HUES6 (cell line): ENCODE measurements around the gene GJA4.
"Not testable (repeated sequence)": the region's sequence is repeated elsewhere in the genome, so short reads cannot be mapped to it uniquely, and the experiment has no call there.

ENCODE experiments used
- H3K27ac ChIP-seq: 2 replicates; pipeline ENCODE4 v1.7.0; 2013; ENCODE audit warnings: low read depth, mild to moderate bottlenecking, low read length, inconsistent platforms
- H3K27me3 ChIP-seq: 2 replicates; pipeline ENCODE4 v1.6.1; 2013; ENCODE audit warnings: low read length; ENCODE audit not compliant: control insufficient read depth, insufficient read depth
- H3K36me3 ChIP-seq: 2 replicates; pipeline ENCODE4 v1.6.1; 2013; ENCODE audit warnings: low read length; ENCODE audit not compliant: control insufficient read depth, insufficient read depth
- H3K4me1 ChIP-seq: 2 replicates; pipeline ENCODE4 v1.6.1; 2013; ENCODE audit warnings: low read length; ENCODE audit not compliant: control insufficient read depth, insufficient read depth
- H3K4me3 ChIP-seq: 2 replicates; pipeline ENCODE4 v1.5.1; 2013; ENCODE audit warnings: low read depth, low read length
- H3K9ac ChIP-seq: one replicate; pipeline ENCODE4 v1.6.1; 2013; ENCODE audit warnings: mild to moderate bottlenecking, low read length
- H3K9me3 ChIP-seq: 2 replicates; pipeline ENCODE4 v1.6.1; 2013; ENCODE audit warnings: low read depth, low read length; ENCODE audit not compliant: control insufficient read depth, insufficient read depth

The GJA4 gene

DNA sequence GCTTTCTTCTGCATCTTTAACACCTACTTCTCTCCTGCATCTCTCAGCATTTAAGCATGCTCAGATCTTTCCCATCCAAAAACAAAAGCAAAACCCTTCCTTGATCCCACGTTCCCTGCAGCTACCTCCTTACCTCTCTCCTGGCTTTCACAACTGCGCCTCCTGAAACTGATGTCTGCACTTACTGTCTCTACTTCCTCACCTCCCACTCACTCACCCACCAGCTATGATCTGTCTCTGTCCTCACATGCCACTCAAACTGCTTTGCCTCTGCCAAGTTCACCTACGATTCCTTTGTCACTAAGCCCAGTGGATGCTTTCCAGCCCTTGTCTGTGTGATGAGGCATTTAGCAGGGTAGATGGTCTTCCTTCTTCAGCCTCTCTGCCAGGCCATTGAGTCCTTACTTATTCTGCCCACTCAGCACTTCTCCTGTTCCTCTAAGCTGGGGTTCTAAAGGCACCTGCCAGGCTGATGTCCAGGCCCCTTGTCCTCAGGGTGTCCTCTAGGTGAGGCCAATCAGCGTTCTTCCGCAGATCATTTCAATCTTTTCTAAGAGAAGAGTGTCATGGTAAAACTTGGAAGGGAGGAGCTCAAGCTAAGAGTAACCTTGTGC, 21.8 kb upstream of the GJA4 start:
- H3K4me3 ChIP-seq: no peak overlapping the region
- H3K36me3 ChIP-seq: no peaks in the 10 kb centered on the region
- no peak overlapping the region for H3K9ac ChIP-seq
- H3K9me3 ChIP-seq: no peaks in the 10 kb centered on the region
- H3K27me3 ChIP-seq: no peaks in the 10 kb centered on the region
- no peak overlapping the region for H3K27ac ChIP-seq
- peaks cover 7% of the 10 kb centered on the region; the same call in 1 of the 2 replicates for H3K4me1 ChIP-seq

DNA sequence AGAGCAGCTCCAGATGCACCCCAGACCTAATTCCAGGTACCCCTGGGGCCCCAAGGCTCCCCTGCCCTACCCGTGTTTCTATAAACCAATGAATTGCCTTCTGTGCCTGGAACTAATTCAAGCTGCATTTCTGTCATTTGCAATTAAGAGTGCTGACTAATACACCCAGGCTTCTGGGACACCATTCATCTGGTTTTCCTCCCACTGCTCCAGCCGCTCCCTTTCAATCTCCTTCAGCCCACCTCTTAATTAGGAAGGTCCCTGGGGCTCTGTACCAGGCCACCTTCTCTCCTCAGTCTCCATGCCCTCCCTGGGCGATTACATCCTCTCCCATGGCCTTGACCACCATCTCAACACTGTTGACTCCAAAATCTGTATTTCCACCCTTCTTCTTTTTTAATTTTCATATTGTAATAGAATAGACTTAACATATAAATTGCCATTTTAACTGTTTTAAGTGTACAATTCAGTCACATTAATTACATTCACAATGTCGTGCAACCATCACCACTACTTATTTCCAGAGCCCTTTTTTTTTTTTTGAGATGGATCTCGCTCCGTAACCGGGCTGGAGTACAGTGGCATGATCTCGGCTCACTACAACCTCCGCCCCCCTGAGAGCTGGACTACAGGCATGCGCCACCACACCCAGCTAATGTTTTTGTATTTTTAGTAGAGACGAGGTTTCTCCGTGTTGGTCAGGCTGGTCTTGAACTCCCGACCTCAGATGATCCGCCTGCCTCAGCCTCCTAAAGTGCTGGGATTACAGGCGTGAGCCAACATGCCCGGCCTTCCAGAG, 21.0 kb upstream of the GJA4 start:
- Histone ChIP-seq H3K9ac (no peak overlapping the region), H3K4me1 (peaks cover 10% of the 10 kb centered on the region; the same call in 1 of the 2 replicates), H3K27ac (no peak overlapping the region), H3K9me3 (no peaks in the 10 kb centered on the region), H3K4me3 (no peak overlapping the region), H3K36me3 (no peaks in the 10 kb centered on the region), H3K27me3 (no peaks in the 10 kb centered on the region)

DNA sequence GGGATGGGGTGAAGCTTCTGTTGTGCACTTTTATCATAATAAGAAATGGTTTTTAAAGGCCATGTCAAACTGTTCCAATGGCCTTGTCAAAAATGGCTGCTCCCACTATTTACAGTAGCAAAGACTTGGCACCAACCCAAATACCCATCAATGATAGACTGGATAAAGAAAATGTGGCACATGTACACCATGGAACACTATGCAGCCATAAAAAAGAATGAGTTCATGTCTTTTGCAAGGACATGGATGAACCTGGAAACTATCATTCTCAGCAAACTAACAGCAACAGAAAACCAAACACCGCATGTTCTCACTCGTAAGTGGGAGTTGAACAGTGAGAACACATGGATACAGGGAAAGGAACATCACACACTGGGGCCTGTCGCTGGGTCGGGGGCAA, 19.7 kb upstream of the GJA4 start:
- not testable (repeated sequence) for H3K36me3 ChIP-seq, H3K9ac ChIP-seq, H3K4me3 ChIP-seq, H3K27me3 ChIP-seq, H3K27ac ChIP-seq, H3K9me3 ChIP-seq
- peaks cover 11% of the 10 kb centered on the region; the same call in 1 of the 2 replicates for H3K4me1 ChIP-seq

DNA sequence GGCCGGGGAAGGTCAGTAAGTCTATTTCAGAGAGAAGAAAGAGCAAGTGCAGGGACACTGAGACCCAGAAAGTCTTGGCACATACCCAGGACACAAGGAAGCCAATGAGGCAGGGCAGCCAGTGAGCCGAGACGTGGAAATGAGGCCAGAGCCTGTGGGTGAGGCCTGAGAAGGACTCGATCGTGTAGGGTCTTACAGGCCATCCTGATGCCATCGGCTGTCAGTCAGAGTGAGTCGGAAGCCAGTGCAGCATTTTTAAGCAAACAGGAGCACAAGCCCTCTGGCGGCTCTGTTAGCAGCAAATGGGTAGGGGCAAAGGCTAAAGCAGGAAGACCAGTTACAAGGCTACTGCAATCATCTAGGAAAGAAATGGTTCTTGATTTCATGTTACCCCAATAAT, 17.8 kb upstream of the GJA4 start:
- Histone ChIP-seq H3K4me3 (no peak overlapping the region), H3K36me3 (no peaks in the 10 kb centered on the region), H3K9ac (no peak overlapping the region), H3K4me1 (peaks cover 11% of the 10 kb centered on the region; the same call in 1 of the 2 replicates), H3K27me3 (peaks cover 6% of the 10 kb centered on the region; the same call in 1 of the 2 replicates), H3K27ac (no peak overlapping the region), H3K9me3 (no peaks in the 10 kb centered on the region)

DNA sequence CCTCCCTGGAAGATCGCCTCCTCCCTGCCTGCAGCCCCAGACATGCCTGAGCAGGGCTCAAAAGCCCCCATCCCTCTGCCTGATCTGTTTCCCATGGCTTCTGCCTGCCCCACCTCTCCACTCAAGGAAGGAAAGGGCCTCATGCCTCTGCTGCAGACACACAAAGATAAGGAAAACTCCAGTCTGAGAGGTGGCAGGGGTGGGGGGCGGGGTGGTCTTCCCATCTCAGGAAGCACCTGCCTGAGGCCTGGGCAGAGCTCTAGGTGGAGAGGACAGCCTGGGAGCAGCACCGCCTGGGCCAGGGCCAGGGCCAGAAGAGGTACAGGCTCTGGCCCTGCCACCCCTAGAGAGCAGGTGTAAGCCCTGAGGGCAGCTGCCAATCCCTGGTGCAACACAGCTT, 15.9 kb upstream of the GJA4 start:
- H3K27ac ChIP-seq: no peak overlapping the region
- no peaks in the 10 kb centered on the region for H3K9me3 ChIP-seq
- no peak overlapping the region for H3K4me3 ChIP-seq
- no peak overlapping the region for H3K9ac ChIP-seq
- no peaks in the 10 kb centered on the region for H3K36me3 ChIP-seq
- H3K4me1 ChIP-seq: peaks cover 4% of the 10 kb centered on the region; the same call in 1 of the 2 replicates
- H3K27me3 ChIP-seq: peaks cover 26% of the 10 kb centered on the region

DNA sequence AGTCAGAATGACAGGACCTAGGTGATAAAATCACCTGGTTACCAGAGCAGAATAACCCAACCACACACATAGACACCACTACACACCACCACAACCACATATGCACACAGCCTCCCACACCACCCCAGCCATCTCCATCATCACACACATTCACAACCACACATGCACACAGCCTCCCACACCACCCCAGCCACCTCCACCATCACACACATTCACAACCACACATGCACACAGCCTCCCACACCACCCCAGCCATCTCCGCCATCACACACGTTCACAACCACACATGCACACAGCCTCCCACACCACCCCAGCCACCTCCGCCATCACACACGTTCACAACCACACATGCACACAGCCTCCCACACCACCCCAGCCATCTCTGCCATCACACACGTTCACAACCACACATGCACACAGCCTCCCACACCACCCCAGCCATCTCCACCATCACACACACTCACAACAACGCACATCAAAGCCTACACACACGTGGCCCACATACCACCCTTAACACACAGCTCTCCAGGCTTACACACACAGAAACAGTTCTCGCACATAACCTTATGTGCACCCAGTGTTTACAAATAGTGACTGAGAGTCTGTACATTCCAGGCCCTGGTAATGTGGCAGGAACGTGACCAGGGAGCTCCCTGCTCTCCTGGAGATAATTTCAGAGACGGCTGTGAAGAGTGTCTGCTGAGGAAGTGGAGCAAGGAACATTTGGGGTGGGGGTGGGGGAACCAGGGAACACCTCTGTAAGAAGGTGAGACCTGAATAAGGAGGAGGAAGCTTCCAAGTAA, 15.1 kb upstream of the GJA4 start:
- no peak overlapping the region for H3K9ac ChIP-seq
- no peaks in the 10 kb centered on the region for H3K9me3 ChIP-seq
- peaks cover 34% of the 10 kb centered on the region for H3K27me3 ChIP-seq
- H3K4me3 ChIP-seq: no peak overlapping the region
- peaks cover 4% of the 10 kb centered on the region; the same call in 1 of the 2 replicates for H3K4me1 ChIP-seq
- no peak overlapping the region for H3K27ac ChIP-seq
- no peaks in the 10 kb centered on the region for H3K36me3 ChIP-seq

DNA sequence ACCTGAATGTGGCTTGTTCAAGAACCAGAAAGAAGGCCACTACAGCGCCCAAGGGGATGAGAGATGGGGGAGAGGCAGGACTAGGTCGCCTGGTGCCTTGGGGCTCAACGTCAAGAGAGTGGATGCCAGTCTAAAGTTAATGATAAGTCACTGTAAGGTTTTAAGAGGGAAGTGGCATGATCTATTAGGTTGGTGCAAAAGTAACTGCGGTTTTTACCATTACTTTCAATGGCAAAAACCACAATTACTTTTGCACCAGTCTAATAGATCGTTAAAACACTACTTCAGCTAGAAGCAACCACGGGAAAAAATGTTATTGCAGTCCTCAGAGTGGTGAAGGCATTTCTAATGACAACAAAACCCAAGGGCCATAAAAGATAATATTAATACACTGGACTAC, 14.4 kb upstream of the GJA4 start:
- no peaks in the 10 kb centered on the region for H3K9me3 ChIP-seq
- H3K4me1 ChIP-seq: peaks cover 4% of the 10 kb centered on the region; the same call in 1 of the 2 replicates
- no peaks in the 10 kb centered on the region for H3K36me3 ChIP-seq
- peaks cover 38% of the 10 kb centered on the region for H3K27me3 ChIP-seq
- no peak overlapping the region for H3K9ac ChIP-seq
- no peak overlapping the region for H3K27ac ChIP-seq
- H3K4me3 ChIP-seq: no peak overlapping the region

DNA sequence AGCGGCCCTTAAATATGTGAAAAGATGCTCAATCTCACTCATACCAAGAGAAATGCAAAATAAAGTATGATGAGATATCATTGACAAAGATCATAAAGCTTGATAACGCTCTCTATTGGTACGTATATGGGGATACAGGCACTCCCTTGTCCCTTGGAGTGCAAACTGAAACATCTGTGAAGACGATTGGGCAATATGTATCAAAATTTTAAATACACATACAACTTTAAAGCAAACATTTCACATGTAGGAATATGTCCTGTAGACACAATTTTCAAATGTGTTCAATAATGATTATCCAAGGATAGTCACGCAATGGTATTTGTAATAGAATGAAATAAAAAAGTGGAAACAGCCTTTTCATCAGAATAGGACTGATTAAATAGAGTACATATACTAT, 13.8 kb upstream of the GJA4 start:
- peaks cover 4% of the 10 kb centered on the region; the same call in 1 of the 2 replicates for H3K4me1 ChIP-seq
- no peak overlapping the region for H3K4me3 ChIP-seq
- no peak overlapping the region for H3K9ac ChIP-seq
- no peak overlapping the region for H3K27ac ChIP-seq
- no peaks in the 10 kb centered on the region for H3K36me3 ChIP-seq
- H3K27me3 ChIP-seq: peaks cover 39% of the 10 kb centered on the region
- no peaks in the 10 kb centered on the region for H3K9me3 ChIP-seq

DNA sequence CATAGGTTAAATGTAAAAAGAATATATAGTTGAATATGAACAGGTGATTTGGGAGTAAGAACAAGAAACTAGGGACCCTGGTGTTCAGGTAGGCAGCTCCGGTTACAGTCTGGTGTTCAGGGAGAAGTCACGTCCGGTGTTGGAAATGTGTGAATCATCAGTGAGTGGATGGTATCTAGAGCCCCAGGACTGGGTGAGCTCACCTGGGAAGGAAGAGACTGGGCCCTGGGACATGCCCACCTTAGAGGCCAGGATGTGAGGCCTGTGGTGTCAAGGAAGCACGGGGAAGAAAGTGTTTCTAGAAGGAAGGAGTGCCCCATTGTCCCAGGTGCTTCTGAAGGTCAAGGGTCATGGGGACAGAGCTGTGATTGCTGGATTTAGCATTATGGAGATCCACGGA, 13.3 kb upstream of the GJA4 start:
- H3K9ac ChIP-seq: no peak overlapping the region
- peaks cover 4% of the 10 kb centered on the region; the same call in 1 of the 2 replicates for H3K4me1 ChIP-seq
- H3K9me3 ChIP-seq: no peaks in the 10 kb centered on the region
- no peaks in the 10 kb centered on the region for H3K36me3 ChIP-seq
- no peak overlapping the region for H3K27ac ChIP-seq
- H3K4me3 ChIP-seq: no peak overlapping the region
- H3K27me3 ChIP-seq: peaks cover 39% of the 10 kb centered on the region

DNA sequence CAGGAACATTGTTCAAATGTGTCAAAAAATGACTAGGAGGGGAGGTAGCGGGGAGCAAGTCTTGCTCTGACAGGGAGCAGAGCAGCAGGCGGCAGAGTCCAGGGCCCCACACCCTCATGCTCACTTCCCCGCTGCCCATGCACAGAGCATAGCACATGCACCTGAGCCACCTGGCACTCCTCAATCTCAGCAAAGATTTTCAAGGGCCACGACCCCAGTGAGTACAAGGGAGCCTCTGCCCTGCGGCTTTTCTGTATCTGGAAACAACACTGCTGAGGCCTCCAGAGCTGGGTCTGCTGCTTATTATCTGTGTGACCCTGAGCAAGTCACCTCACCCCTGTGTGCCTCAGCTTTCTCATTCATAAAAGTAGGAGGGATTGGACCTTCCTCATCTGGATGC, 12.8 kb upstream of the GJA4 start:
- H3K27ac ChIP-seq: no peak overlapping the region
- no peak overlapping the region for H3K4me3 ChIP-seq
- peaks cover 39% of the 10 kb centered on the region for H3K27me3 ChIP-seq
- no peak overlapping the region for H3K9ac ChIP-seq
- H3K9me3 ChIP-seq: no peaks in the 10 kb centered on the region
- H3K4me1 ChIP-seq: peaks cover 4% of the 10 kb centered on the region; the same call in 1 of the 2 replicates
- H3K36me3 ChIP-seq: no peaks in the 10 kb centered on the region

DNA sequence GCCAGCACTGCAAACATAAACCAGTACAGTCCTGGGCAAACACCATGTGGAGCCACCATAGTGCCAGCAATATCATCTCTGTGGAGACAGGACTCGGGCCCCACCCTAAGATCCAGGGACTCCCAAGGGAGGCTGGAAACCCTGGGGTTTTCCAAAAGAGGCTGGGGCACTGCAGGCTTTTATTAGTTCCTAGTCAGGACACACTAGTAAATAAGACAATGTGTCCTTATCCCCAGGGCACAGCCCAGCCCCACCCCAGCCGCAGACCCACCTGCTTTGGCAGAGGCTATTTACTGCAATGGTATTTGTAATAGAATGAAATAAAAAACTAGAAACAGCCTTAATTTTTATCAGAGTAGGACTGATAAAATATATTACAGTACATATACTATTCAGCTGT, 12.3 kb upstream of the GJA4 start:
- Histone ChIP-seq H3K27me3 (peaks cover 39% of the 10 kb centered on the region), H3K4me3 (peak overlapping the region; percentile 80)

More for the DNA sequence above, 12.3 kb upstream of the GJA4 start:
- no peak overlapping the region for H3K9ac ChIP-seq
- no peak overlapping the region for H3K27ac ChIP-seq
- H3K9me3 ChIP-seq: no peaks in the 10 kb centered on the region
- H3K36me3 ChIP-seq: no peaks in the 10 kb centered on the region
- H3K4me1 ChIP-seq: peaks cover 4% of the 10 kb centered on the region; the same call in 1 of the 2 replicates
